Neutrophil (primary cell): ENCODE results near the gene LHX2.

ENCODE experiments used
- H3K27ac ChIP-seq: fragments of 200-600 bp; sonication (generic); 2 replicates; pipeline ENCODE4 v1.5.1; 2016; ENCODE audit warnings: mild to moderate bottlenecking, moderate library complexity
- H3K27me3 ChIP-seq: fragments of 200-600 bp; sonication (generic); 2 replicates; pipeline ENCODE4 v1.6.0; 2016; ENCODE audit warnings: mild to moderate bottlenecking
- H3K36me3 ChIP-seq: fragments of 200-600 bp; sonication (generic); 2 replicates; pipeline ENCODE4 v1.5.1; 2017
- H3K4me1 ChIP-seq, 2 experiments: fragments of 200-600 bp in 1 of 2; sonication (generic) in 1 of 2; 1 replicate in 1 of 2; 2 replicates in 1 of 2; pipeline versions ENCODE4 v1.5.1 to v1.6.1; 2013 to 2016; ENCODE audit warnings: low read depth in 1 of 2, low read length in 1 of 2, mild to moderate bottlenecking in 1 of 2, moderate library complexity in 1 of 2; ENCODE audit not compliant: control insufficient read depth in 1 of 2, insufficient read depth in 1 of 2
- H3K4me3 ChIP-seq, 2 experiments: fragments of 200-600 bp in 1 of 2; sonication (generic) in 1 of 2; 1 replicate in 1 of 2; 2 replicates in 1 of 2; pipeline ENCODE4 v1.5.1; 2013 to 2016; ENCODE audit warnings: low read depth in 1 of 2, low read length in 1 of 2, mild to moderate bottlenecking in 1 of 2, moderate library complexity in 1 of 2
- H3K9me3 ChIP-seq: fragments of 200-600 bp; sonication (generic); 2 replicates; pipeline ENCODE4 v1.5.1; 2016
- CTCF ChIP-seq: fragments of 200-600 bp; sonication (generic); IDR thresholded peaks from 2 replicates; pipeline ENCODE4 v1.5.1; 2016; ENCODE audit warnings: antibody characterized with exemption

LHX2 gene

GRCh38 chr9:124045076-124045829 lies 33.7 kb downstream of the LHX2 start:
- Histone ChIP-seq H3K27ac (no peak overlapping the region), H3K27me3 (peaks cover 99% of the 10 kb centered on the region)

GRCh38 chr9:124045830-124046177 lies 34.2 kb downstream of the LHX2 start:
- H3K36me3 ChIP-seq: no peaks in the 10 kb centered on the region
- peaks cover 98% of the 10 kb centered on the region for H3K27me3 ChIP-seq
- H3K4me1 ChIP-seq: peaks cover 5 to 14% of the 10 kb centered on the region in 2 experiments
- H3K4me3 ChIP-seq: no peak overlapping the region
- no peaks in the 10 kb centered on the region for H3K9me3 ChIP-seq
- no peak overlapping the region for H3K27ac ChIP-seq
- no peak for TF ChIP-seq CTCF

More at GRCh38 chr9:124045076-124045829, 33.7 kb downstream of the LHX2 start:
- TF ChIP-seq CTCF: no peak
- Histone ChIP-seq H3K4me3 (no peak overlapping the region), H3K4me1 (peaks cover 5 to 18% of the 10 kb centered on the region in 2 experiments), H3K9me3 (no peaks in the 10 kb centered on the region), H3K36me3 (no peaks in the 10 kb centered on the region)

GRCh38 chr9:124046189-124046588 lies 34.6 kb downstream of the LHX2 start:
- TF ChIP-seq CTCF: no peak
- H3K4me1 ChIP-seq: peaks cover 2 to 10% of the 10 kb centered on the region in 2 experiments
- no peak overlapping the region for H3K27ac ChIP-seq
- H3K27me3 ChIP-seq: peaks cover 97% of the 10 kb centered on the region
- no peaks in the 10 kb centered on the region for H3K36me3 ChIP-seq
- H3K9me3 ChIP-seq: no peaks in the 10 kb centered on the region
- H3K4me3 ChIP-seq: no peak overlapping the region

GRCh38 chr9:124047251-124047672 lies 35.7 kb downstream of the LHX2 start:
- Histone ChIP-seq H3K4me1 (peaks cover 0 to 6% of the 10 kb centered on the region in 2 experiments), H3K4me3 (no peak overlapping the region), H3K36me3 (no peaks in the 10 kb centered on the region), H3K27ac (no peak overlapping the region), H3K9me3 (no peaks in the 10 kb centered on the region), H3K27me3 (peaks cover 97% of the 10 kb centered on the region)
- no peak for TF ChIP-seq CTCF

- H3K27ac ChIP-seq: no peak overlapping the region
- no peak for TF ChIP-seq CTCF
- H3K9me3 ChIP-seq: no peaks in the 10 kb centered on the region
- H3K4me1 ChIP-seq: no peaks in the 10 kb centered on the region
- H3K36me3 ChIP-seq: no peaks in the 10 kb centered on the region
- no peak overlapping the region for H3K4me3 ChIP-seq
- H3K27me3 ChIP-seq: peaks cover 97% of the 10 kb centered on the region
Observed at GRCh38 chr9:124050955-124051354, 39.4 kb downstream of the LHX2 start.
